ENCODE measurements around the gene IRAG1. TPM values are rescaled to one million over a fixed set of nuclear protein-coding genes. Genes with fewer than 3 reads are reported as not detected.
"Not testable (repeated sequence)": the region's sequence is repeated elsewhere in the genome, so short reads cannot be mapped to it uniquely, and the experiment has no call there.

Gene IRAG1
- total RNA-seq, 2 experiments from 2014 or later, result not detected

GRCh38 chr11:10686311-10686710, 7.2 kb downstream of the IRAG1 start:
- Histone ChIP-seq H3K4me2 (ENCODE audit: low read length) (no peak overlapping the region), H2AFZ (ENCODE audit: low read length) (no peak overlapping the region), H3K36me3 (ENCODE audit: insufficient read depth, low read length) (no peaks in the 10 kb centered on the region), H3K79me2 (ENCODE audit: insufficient read depth, low read depth, low read length) (no peaks in the 10 kb centered on the region), H3K4me3 (ENCODE audit: low read depth, low read length, poor library complexity, severe bottlenecking) (no peak overlapping the region), H3K9me2 (ENCODE audit: insufficient read depth, low read length) (no peaks in the 10 kb centered on the region), H4K20me1 (ENCODE audit: insufficient read depth, low read length) (no peaks in the 10 kb centered on the region), H3K27ac (ENCODE audit: low read depth, low read length, poor library complexity, severe bottlenecking) (no peak overlapping the region), H3K9me3 (ENCODE audit: low read length) (no peaks in the 10 kb centered on the region), H3K4me1 (ENCODE audit: insufficient read depth, low read length, poor library complexity, severe bottlenecking) (no peaks in the 10 kb centered on the region)
- ChIA-PET CTCF (ENCODE audit: unreplicated experiment) (no interaction called here), POLR2A (no interaction called here)
- intact Hi-C loops (cut with micrococcal nuclease; ENCODE audit: unreplicated experiment), result no loop called here
- TF ChIP-seq, protein P1, sequence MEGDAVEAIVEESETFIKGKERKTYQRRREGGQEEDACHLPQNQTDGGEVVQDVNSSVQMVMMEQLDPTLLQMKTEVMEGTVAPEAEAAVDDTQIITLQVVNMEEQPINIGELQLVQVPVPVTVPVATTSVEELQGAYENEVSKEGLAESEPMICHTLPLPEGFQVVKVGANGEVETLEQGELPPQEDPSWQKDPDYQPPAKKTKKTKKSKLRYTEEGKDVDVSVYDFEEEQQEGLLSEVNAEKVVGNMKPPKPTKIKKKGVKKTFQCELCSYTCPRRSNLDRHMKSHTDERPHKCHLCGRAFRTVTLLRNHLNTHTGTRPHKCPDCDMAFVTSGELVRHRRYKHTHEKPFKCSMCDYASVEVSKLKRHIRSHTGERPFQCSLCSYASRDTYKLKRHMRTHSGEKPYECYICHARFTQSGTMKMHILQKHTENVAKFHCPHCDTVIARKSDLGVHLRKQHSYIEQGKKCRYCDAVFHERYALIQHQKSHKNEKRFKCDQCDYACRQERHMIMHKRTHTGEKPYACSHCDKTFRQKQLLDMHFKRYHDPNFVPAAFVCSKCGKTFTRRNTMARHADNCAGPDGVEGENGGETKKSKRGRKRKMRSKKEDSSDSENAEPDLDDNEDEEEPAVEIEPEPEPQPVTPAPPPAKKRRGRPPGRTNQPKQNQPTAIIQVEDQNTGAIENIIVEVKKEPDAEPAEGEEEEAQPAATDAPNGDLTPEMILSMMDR (conservative IDR thresholded peaks at IDR 0.05; ENCODE audit: low read length), result no peak
- no peak for TF ChIP-seq EZH2phosphoT487 (IDR thresholded peaks at IDR 0.05; ENCODE audit: borderline replicate concordance, low read depth, low read length)
- DNase-seq (ENCODE audit: low spot score), result no peak
- no TSS peak for BruUV-seq (replicated peaks)

- H3K4me2 ChIP-seq (ENCODE audit: low read length), result no peak overlapping the region
- H3K9me3 ChIP-seq (ENCODE audit: low read length), result no peaks in the 10 kb centered on the region
- H3K9me2 ChIP-seq (ENCODE audit: insufficient read depth, low read length), result no peaks in the 10 kb centered on the region
- H4K20me1 ChIP-seq (ENCODE audit: insufficient read depth, low read length), result no peaks in the 10 kb centered on the region
- intact Hi-C loops (cut with micrococcal nuclease; ENCODE audit: unreplicated experiment), result loop anchor here (5.0 kb wide), 1 partner anchor 891 kb away; no protein-coding TSS in a partner anchor
- ChIA-PET CTCF (ENCODE audit: unreplicated experiment) (no interaction called here), POLR2A (interaction anchor here (0.7 to 1.0 kb wide), 4 partner anchors 17 to 270 kb away, joined by 3 to 6 read pairs (median 4); no protein-coding TSS in a partner anchor)
- BruUV-seq (replicated peaks), result no TSS peak
- no peaks in the 10 kb centered on the region for H3K79me2 ChIP-seq (ENCODE audit: insufficient read depth, low read depth, low read length)
- no peak for TF ChIP-seq EZH2phosphoT487 (IDR thresholded peaks at IDR 0.05; ENCODE audit: borderline replicate concordance, low read depth, low read length)
- TF ChIP-seq, protein P1 (conservative IDR thresholded peaks at IDR 0.05; ENCODE audit: low read length), result no peak
- H3K4me3 ChIP-seq (ENCODE audit: low read depth, low read length, poor library complexity, severe bottlenecking), result no peak overlapping the region
- H3K4me1 ChIP-seq (ENCODE audit: insufficient read depth, low read length, poor library complexity, severe bottlenecking), result no peaks in the 10 kb centered on the region
- H3K27ac ChIP-seq (ENCODE audit: low read depth, low read length, poor library complexity, severe bottlenecking), result no peak overlapping the region
- no peaks in the 10 kb centered on the region for H3K36me3 ChIP-seq (ENCODE audit: insufficient read depth, low read length)
- no peak for DNase-seq (ENCODE audit: low spot score)
- no peak overlapping the region for H2AFZ ChIP-seq (ENCODE audit: low read length)
Measured at GRCh38 chr11:10683429-10683828, 10.1 kb downstream of the IRAG1 start.

- no TSS peak for BruUV-seq (replicated peaks)
Measured at GRCh38 chr11:10680956-10681487, 12.5 kb downstream of the IRAG1 start.

GRCh38 chr11:10680279-10680678, 13.3 kb downstream of the IRAG1 start:
- BruUV-seq (replicated peaks); H3K4me3 ChIP-seq (ENCODE audit: low read depth, low read length, poor library complexity, severe bottlenecking); CTCF ChIA-PET (ENCODE audit: unreplicated experiment); H3K27ac ChIP-seq (ENCODE audit: low read depth, low read length, poor library complexity, severe bottlenecking); H3K79me2 ChIP-seq (ENCODE audit: insufficient read depth, low read depth, low read length); H3K36me3 ChIP-seq (ENCODE audit: insufficient read depth, low read length); DNase-seq (ENCODE audit: low spot score); H3K4me1 ChIP-seq (ENCODE audit: insufficient read depth, low read length, poor library complexity, severe bottlenecking); H3K9me2 ChIP-seq (ENCODE audit: insufficient read depth, low read length); H4K20me1 ChIP-seq (ENCODE audit: insufficient read depth, low read length); H3K9me3 ChIP-seq (ENCODE audit: low read length); H3K4me2 ChIP-seq (ENCODE audit: low read length); H2AFZ ChIP-seq (ENCODE audit: low read length); POLR2A ChIA-PET: not testable (repeated sequence)
- intact Hi-C loops (cut with micrococcal nuclease; ENCODE audit: unreplicated experiment), result loop anchor here (5.0 kb wide), 1 partner anchor 888 kb away; no protein-coding TSS in a partner anchor

More at GRCh38 chr11:10680956-10681487, 12.5 kb downstream of the IRAG1 start:
- Histone ChIP-seq H3K27ac (ENCODE audit: low read depth, low read length, poor library complexity, severe bottlenecking) (no peak overlapping the region), H3K36me3 (ENCODE audit: insufficient read depth, low read length) (no peaks in the 10 kb centered on the region), H3K9me2 (ENCODE audit: insufficient read depth, low read length) (no peaks in the 10 kb centered on the region), H3K4me2 (ENCODE audit: low read length) (no peak overlapping the region), H3K9me3 (ENCODE audit: low read length) (no peaks in the 10 kb centered on the region), H4K20me1 (ENCODE audit: insufficient read depth, low read length) (no peaks in the 10 kb centered on the region), H3K79me2 (ENCODE audit: insufficient read depth, low read depth, low read length) (no peaks in the 10 kb centered on the region), H2AFZ (ENCODE audit: low read length) (no peak overlapping the region), H3K4me1 (ENCODE audit: insufficient read depth, low read length, poor library complexity, severe bottlenecking) (no peaks in the 10 kb centered on the region), H3K4me3 (ENCODE audit: low read depth, low read length, poor library complexity, severe bottlenecking) (no peak overlapping the region)
- ChIA-PET CTCF (ENCODE audit: unreplicated experiment) (no interaction called here), POLR2A (no interaction called here)
- no peak for TF ChIP-seq EZH2phosphoT487 (IDR thresholded peaks at IDR 0.05; ENCODE audit: borderline replicate concordance, low read depth, low read length)
- TF ChIP-seq, protein P1 (conservative IDR thresholded peaks at IDR 0.05; ENCODE audit: low read length), result no peak
- no peak for DNase-seq (ENCODE audit: low spot score)
- intact Hi-C loops (cut with micrococcal nuclease; ENCODE audit: unreplicated experiment), result loop anchor here (5.0 kb wide), 1 partner anchor 889 kb away; no protein-coding TSS in a partner anchor

All from OCI-LY7 (cell line).